SK-N-SH treated with all-trans-retinoic acid at 6 μM for 48 hours (cell line): ENCODE measurements around the gene ME3.

Experiments used
- ATAC-seq: fragments of 200-7000 bp; cut with Tn5 transposase; 3 replicates; pipeline ENCODE4 v1.9.1; 2020; ENCODE audit warnings: mild to moderate bottlenecking, moderate library complexity
- ARNTL ChIP-seq: fragments of 450-650 bp; formaldehyde crosslinking; IDR thresholded peaks from 2 replicates; pipeline ENCODE4 v1.5.0; 2020; ENCODE audit warnings: low read depth, mild to moderate bottlenecking, moderate library complexity, borderline replicate concordance
- BACH2 ChIP-seq: fragments of 250-450 bp; sonication (Bioruptor Pico); IDR thresholded peaks from 2 replicates; pipeline ENCODE4 v1.9.0; 2021; ENCODE audit warnings: mild to moderate bottlenecking, borderline replicate concordance
- CSDC2 ChIP-seq: fragments of 250-450 bp; sonication (Bioruptor Pico); IDR thresholded peaks from 2 replicates; pipeline ENCODE4 v1.5.0; 2020; ENCODE audit warnings: mild to moderate bottlenecking, moderate library complexity
- CSRNP3 ChIP-seq: fragments of 250-450 bp; sonication (Bioruptor Pico); IDR thresholded peaks from 2 replicates; pipeline ENCODE4 v1.5.1; 2021; ENCODE audit warnings: mild to moderate bottlenecking, moderate library complexity
- ESRRG ChIP-seq: fragments of 250-450 bp; sonication (Bioruptor Pico); IDR thresholded peaks from 2 replicates; pipeline ENCODE4 v1.6.1; 2021; ENCODE audit warnings: mild to moderate bottlenecking
- GLIS3 ChIP-seq: fragments of 250-450 bp; sonication (Bioruptor Pico); IDR thresholded peaks from 2 replicates; pipeline ENCODE4 v1.5.0; 2020; ENCODE audit warnings: mild to moderate bottlenecking, moderate library complexity
- ISL1 ChIP-seq: fragments of 250-450 bp; sonication (Bioruptor Pico); IDR thresholded peaks from 2 replicates; pipeline ENCODE4 v2.1.2; 2022; ENCODE audit warnings: mild to moderate bottlenecking, moderate library complexity
- OSR1 ChIP-seq: fragments of 250-450 bp; sonication (Bioruptor Pico); IDR thresholded peaks from 2 replicates; pipeline ENCODE4 v1.8.0; 2022; ENCODE audit warnings: moderate library complexity, mild to moderate bottlenecking, inconsistent platforms
- RARB ChIP-seq: fragments of 250-450 bp; sonication (Bioruptor Pico); IDR thresholded peaks from 2 replicates; pipeline ENCODE4 v1.8.0; 2021; ENCODE audit warnings: mild to moderate bottlenecking, moderate library complexity
- SNAI2 ChIP-seq: fragments of 250-450 bp; sonication (Bioruptor Pico); IDR thresholded peaks from 2 replicates; pipeline ENCODE4 v1.5.0; 2020; ENCODE audit warnings: mild to moderate bottlenecking, moderate library complexity
- TCF4 ChIP-seq: fragments of 250-450 bp; sonication (Bioruptor Pico); IDR thresholded peaks from 2 replicates; pipeline ENCODE4 v1.8.0; 2021; ENCODE audit warnings: mild to moderate bottlenecking, moderate library complexity, borderline replicate concordance
- TOX ChIP-seq: fragments of 250-450 bp; sonication (Bioruptor Pico); IDR thresholded peaks from 2 replicates; pipeline ENCODE4 v1.8.0; 2021; ENCODE audit warnings: mild to moderate bottlenecking, moderate library complexity, borderline replicate concordance
- ZC3H10 ChIP-seq: fragments of 250-450 bp; sonication (Bioruptor Pico); IDR thresholded peaks from 2 replicates; pipeline ENCODE4 v1.5.1; 2021; ENCODE audit warnings: mild to moderate bottlenecking, moderate library complexity
- ZFP3 ChIP-seq: fragments of 250-450 bp; sonication (Bioruptor Pico); IDR thresholded peaks from 2 replicates; pipeline ENCODE4 v1.5.0; 2020; ENCODE audit warnings: mild to moderate bottlenecking, moderate library complexity
- ZFP30 ChIP-seq: fragments of 450-650 bp; formaldehyde crosslinking; IDR thresholded peaks from 2 replicates; pipeline ENCODE4 v1.5.0; 2022; ENCODE audit warnings: mild to moderate bottlenecking, moderate library complexity
- ZNF565 ChIP-seq: fragments of 450-650 bp; formaldehyde crosslinking; conservative IDR thresholded peaks from 2 replicates; pipeline ENCODE4 v1.5.0; 2020; ENCODE audit warnings: low read depth, mild to moderate bottlenecking, moderate library complexity
- ZNF70 ChIP-seq: fragments of 450-650 bp; formaldehyde crosslinking; IDR thresholded peaks from 2 replicates; pipeline ENCODE4 v1.5.0; 2020; ENCODE audit warnings: mild to moderate bottlenecking, moderate library complexity
- ZNF8 ChIP-seq: fragments of 450-650 bp; formaldehyde crosslinking; IDR thresholded peaks from 2 replicates; pipeline ENCODE4 v1.5.0; 2020; ENCODE audit warnings: mild to moderate bottlenecking, moderate library complexity
- TF ChIP-seq, protein P1 (sequence below): fragments of 250-450 bp; sonication (Bioruptor Pico); IDR thresholded peaks from 2 replicates; pipeline ENCODE4 v1.8.0; 2021; ENCODE audit warnings: low read depth, mild to moderate bottlenecking, moderate library complexity, borderline replicate concordance
- TF ChIP-seq, protein P2 (sequence below): fragments of 250-450 bp; sonication (Bioruptor Pico); IDR thresholded peaks from 2 replicates; pipeline ENCODE4 v1.5.0; 2020; ENCODE audit warnings: mild to moderate bottlenecking, moderate library complexity
- TF ChIP-seq, protein P3 (sequence below): fragments of 250-450 bp; sonication (Bioruptor Pico); IDR thresholded peaks from 2 replicates; pipeline ENCODE4 v1.5.1; 2020; ENCODE audit warnings: low read depth, mild to moderate bottlenecking, moderate library complexity
- TF ChIP-seq, protein P4 (sequence below): fragments of 250-450 bp; sonication (Bioruptor Pico); IDR thresholded peaks from 2 replicates; pipeline ENCODE4 v1.8.0; 2020; ENCODE audit warnings: mild to moderate bottlenecking, moderate library complexity, borderline replicate concordance

Gene ME3

DNA sequence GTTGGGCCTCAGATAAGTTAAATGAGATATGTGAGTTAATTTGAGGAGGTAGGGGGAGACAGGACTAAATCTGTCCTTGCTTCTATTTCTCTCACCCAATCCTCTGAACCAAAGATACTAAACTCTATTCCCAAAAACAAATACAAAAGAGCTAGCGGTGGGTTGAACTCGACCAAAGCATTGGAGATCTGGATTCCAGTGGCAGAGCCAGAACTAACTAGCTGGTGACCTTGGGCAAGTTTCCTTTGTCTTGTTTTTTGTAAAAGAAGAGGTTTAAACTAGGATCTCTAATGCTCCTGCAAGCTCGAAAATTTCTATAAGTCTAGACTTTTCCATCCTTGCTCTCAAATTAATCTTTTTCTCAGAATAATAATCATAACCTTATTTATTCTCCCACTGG, 1.5 kb downstream of the ME3 start:
- no peak for ATAC-seq
- TF ChIP-seq ISL1 (CRISPR knock-in tag) (no peak), ZNF8 (no peak), CSRNP3 (CRISPR knock-in tag) (no peak), ZFP30 (CRISPR knock-in tag) (no peak), ESRRG (CRISPR knock-in tag) (no peak), GLIS3 (no peak), OSR1 (CRISPR knock-in tag) (no peak), BACH2 (CRISPR knock-in tag) (no peak), SNAI2 (no peak), ZNF565 (CRISPR knock-in tag) (no peak), TCF4 (CRISPR knock-in tag) (no peak), CSDC2 (CRISPR knock-in tag) (no peak), ZC3H10 (CRISPR knock-in tag) (no peak), ZNF70 (no peak)
- TF ChIP-seq, protein P1, sequence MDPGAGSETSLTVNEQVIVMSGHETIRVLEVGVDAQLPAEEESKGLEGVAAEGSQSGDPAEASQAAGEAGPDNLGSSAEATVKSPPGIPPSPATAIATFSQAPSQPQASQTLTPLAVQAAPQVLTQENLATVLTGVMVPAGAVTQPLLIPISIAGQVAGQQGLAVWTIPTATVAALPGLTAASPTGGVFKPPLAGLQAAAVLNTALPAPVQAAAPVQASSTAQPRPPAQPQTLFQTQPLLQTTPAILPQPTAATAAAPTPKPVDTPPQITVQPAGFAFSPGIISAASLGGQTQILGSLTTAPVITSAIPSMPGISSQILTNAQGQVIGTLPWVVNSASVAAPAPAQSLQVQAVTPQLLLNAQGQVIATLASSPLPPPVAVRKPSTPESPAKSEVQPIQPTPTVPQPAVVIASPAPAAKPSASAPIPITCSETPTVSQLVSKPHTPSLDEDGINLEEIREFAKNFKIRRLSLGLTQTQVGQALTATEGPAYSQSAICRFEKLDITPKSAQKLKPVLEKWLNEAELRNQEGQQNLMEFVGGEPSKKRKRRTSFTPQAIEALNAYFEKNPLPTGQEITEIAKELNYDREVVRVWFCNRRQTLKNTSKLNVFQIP (CRISPR knock-in tag): no peak
- TF ChIP-seq, protein P2, sequence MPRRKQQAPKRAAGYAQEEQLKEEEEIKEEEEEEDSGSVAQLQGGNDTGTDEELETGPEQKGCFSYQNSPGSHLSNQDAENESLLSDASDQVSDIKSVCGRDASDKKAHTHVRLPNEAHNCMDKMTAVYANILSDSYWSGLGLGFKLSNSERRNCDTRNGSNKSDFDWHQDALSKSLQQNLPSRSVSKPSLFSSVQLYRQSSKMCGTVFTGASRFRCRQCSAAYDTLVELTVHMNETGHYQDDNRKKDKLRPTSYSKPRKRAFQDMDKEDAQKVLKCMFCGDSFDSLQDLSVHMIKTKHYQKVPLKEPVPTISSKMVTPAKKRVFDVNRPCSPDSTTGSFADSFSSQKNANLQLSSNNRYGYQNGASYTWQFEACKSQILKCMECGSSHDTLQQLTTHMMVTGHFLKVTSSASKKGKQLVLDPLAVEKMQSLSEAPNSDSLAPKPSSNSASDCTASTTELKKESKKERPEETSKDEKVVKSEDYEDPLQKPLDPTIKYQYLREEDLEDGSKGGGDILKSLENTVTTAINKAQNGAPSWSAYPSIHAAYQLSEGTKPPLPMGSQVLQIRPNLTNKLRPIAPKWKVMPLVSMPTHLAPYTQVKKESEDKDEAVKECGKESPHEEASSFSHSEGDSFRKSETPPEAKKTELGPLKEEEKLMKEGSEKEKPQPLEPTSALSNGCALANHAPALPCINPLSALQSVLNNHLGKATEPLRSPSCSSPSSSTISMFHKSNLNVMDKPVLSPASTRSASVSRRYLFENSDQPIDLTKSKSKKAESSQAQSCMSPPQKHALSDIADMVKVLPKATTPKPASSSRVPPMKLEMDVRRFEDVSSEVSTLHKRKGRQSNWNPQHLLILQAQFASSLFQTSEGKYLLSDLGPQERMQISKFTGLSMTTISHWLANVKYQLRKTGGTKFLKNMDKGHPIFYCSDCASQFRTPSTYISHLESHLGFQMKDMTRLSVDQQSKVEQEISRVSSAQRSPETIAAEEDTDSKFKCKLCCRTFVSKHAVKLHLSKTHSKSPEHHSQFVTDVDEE (CRISPR knock-in tag): no peak
- TF ChIP-seq, all 23 proteins: peak for 0

DNA sequence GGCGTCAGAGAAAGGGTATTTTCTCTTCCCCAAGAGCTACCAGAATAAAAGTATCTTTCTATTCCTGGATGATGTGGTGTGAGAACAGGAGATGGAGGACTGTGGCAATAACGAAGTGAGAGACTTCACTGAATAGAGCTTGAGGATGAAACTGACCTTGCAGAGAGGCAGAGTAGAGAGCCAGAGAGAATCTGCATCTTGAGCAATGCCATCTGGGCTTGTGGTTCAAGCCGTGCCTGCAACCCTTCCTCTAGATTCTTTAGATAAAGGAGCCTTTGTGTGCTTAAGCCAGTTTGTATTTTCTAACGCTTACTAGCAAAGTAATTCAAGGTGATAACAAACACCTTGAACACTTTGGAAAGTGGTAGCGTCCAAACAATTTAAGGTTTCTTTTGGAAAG, 2.2 kb downstream of the ME3 start:
- peak; percentile 38; the same call in 2 of the 3 replicates for ATAC-seq
- no peak for TF ChIP-seq TCF4 (CRISPR knock-in tag)
- TF ChIP-seq ZC3H10 (CRISPR knock-in tag): no peak
- TF ChIP-seq CSDC2 (CRISPR knock-in tag): no peak
- TF ChIP-seq, protein P1 (CRISPR knock-in tag): no peak

DNA sequence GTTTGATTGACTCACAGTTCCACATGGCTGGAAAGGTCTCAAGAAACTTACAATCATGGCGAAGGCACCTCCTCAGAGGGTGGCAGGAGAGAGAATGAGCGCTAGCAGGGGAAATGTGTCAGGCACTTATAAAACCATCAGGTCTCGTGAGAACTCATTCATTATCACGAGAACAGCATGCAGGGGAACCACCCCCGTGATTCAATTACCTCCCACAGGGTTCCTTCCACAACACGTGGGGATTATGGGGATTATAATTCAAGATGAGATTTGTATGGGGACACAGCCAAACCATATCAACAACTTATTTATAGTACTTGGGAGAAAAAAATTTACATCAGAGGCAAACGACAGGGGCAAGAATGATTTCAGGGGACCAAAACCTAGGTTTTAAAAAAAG, 3.0 kb downstream of the ME3 start:
- TF ChIP-seq ISL1 (CRISPR knock-in tag) (no peak), OSR1 (CRISPR knock-in tag) (no peak), ZNF70 (no peak), ZFP30 (CRISPR knock-in tag) (no peak), ESRRG (CRISPR knock-in tag) (no peak), ZNF565 (CRISPR knock-in tag) (no peak), BACH2 (CRISPR knock-in tag) (no peak), RARB (CRISPR knock-in tag) (no peak), SNAI2 (no peak), TOX (no peak), ZFP3 (CRISPR knock-in tag) (no peak), ZC3H10 (CRISPR knock-in tag) (no peak), GLIS3 (no peak), ARNTL (CRISPR knock-in tag) (no peak)
- TF ChIP-seq, protein P3, sequence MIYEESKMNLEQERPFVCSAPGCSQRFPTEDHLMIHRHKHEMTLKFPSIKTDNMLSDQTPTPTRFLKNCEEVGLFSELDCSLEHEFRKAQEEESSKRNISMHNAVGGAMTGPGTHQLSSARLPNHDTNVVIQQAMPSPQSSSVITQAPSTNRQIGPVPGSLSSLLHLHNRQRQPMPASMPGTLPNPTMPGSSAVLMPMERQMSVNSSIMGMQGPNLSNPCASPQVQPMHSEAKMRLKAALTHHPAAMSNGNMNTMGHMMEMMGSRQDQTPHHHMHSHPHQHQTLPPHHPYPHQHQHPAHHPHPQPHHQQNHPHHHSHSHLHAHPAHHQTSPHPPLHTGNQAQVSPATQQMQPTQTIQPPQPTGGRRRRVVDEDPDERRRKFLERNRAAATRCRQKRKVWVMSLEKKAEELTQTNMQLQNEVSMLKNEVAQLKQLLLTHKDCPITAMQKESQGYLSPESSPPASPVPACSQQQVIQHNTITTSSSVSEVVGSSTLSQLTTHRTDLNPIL (CRISPR knock-in tag): no peak
- TF ChIP-seq, protein P2 (CRISPR knock-in tag): no peak
- TF ChIP-seq, protein P4, sequence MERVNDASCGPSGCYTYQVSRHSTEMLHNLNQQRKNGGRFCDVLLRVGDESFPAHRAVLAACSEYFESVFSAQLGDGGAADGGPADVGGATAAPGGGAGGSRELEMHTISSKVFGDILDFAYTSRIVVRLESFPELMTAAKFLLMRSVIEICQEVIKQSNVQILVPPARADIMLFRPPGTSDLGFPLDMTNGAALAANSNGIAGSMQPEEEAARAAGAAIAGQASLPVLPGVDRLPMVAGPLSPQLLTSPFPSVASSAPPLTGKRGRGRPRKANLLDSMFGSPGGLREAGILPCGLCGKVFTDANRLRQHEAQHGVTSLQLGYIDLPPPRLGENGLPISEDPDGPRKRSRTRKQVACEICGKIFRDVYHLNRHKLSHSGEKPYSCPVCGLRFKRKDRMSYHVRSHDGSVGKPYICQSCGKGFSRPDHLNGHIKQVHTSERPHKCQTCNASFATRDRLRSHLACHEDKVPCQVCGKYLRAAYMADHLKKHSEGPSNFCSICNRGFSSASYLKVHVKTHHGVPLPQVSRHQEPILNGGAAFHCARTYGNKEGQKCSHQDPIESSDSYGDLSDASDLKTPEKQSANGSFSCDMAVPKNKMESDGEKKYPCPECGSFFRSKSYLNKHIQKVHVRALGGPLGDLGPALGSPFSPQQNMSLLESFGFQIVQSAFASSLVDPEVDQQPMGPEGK: no peak
- ATAC-seq: no peak
